Mucosa of stomach (tissue), 1 donor: Measurements from ENCODE around the gene SLC51B.
"Not testable (repeated sequence)": the region's sequence is repeated elsewhere in the genome, so short reads cannot be mapped to it uniquely, and the experiment has no call there.

ENCODE experiments used
- H3K27me3 ChIP-seq: one replicate; pipeline ENCODE4 v1.7.0; 2013; ENCODE audit warnings: mild to moderate bottlenecking, low read length; ENCODE audit not compliant: control insufficient read depth, insufficient read depth
- H3K36me3 ChIP-seq: one replicate; pipeline ENCODE4 v1.7.0; 2013; ENCODE audit warnings: low read length; ENCODE audit not compliant: control insufficient read depth, insufficient read depth
- H3K4me1 ChIP-seq: one replicate; pipeline ENCODE4 v1.7.0; 2013; ENCODE audit warnings: mild to moderate bottlenecking, low read length; ENCODE audit not compliant: control insufficient read depth, insufficient read depth
- H3K4me3 ChIP-seq: one replicate; pipeline ENCODE4 v1.7.0; 2013; ENCODE audit warnings: low read length
- H3K9ac ChIP-seq: one replicate; pipeline ENCODE4 v1.7.0; 2013; ENCODE audit warnings: mild to moderate bottlenecking, low read length, moderate library complexity
- H3K9me3 ChIP-seq: one replicate; pipeline ENCODE4 v1.7.0; 2013; ENCODE audit warnings: mild to moderate bottlenecking, low read length, moderate library complexity; ENCODE audit not compliant: control insufficient read depth
- donor health status: Pancreatic carcinoma.

The SLC51B gene

GRCh38 chr15:65028921-65029735 is 16.1 kb upstream of the SLC51B start, which contains the start of gene MTFMT:
Gene MTFMT, minus strand, starts transcription at chr15:65029639. Its CDS starts 26 bp downstream, at chr15:65029613.
- no peaks in the 10 kb centered on the region for H3K9me3 ChIP-seq
- H3K27me3 ChIP-seq: no peaks in the 10 kb centered on the region
- H3K4me1 ChIP-seq: peaks cover 6% of the 10 kb centered on the region
- no peaks in the 10 kb centered on the region for H3K36me3 ChIP-seq
- peak within 1 kb of the TSS; percentile 80 for H3K4me3 ChIP-seq
- H3K9ac ChIP-seq: peak within 1 kb of the TSS; percentile 70

DNA sequence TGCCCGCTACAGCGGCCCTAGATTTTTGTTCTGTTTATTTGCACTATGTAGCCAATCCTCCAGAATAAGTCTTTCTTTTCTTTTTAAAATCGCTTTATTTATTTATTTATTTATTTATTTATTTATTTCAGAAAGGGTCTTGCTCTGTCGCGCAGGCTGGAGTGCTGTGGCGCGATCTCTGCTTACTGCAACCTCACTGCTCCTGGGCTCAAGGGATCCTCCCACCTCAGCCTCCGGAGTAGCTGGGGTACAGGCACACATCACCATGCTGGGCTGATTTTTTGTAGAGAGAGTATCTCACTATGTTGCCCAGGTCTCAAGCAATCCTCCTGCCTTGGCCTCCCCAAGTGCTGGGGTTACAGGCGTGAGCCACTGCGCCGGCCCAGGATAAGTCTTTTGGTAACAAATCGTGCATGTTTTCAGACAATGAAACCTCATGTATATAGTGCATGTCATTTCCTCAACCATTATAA is 15.4 kb upstream of the SLC51B start:
- Histone ChIP-seq H3K9me3 (no peaks in the 10 kb centered on the region), H3K4me1 (peaks cover 6% of the 10 kb centered on the region), H3K4me3 (no peak overlapping the region), H3K9ac (no peak overlapping the region), H3K36me3 (no peaks in the 10 kb centered on the region), H3K27me3 (no peaks in the 10 kb centered on the region)

- Histone ChIP-seq H3K9ac (no peak overlapping the region), H3K27me3 (no peaks in the 10 kb centered on the region), H3K9me3 (no peaks in the 10 kb centered on the region), H3K36me3 (no peaks in the 10 kb centered on the region), H3K4me3 (no peak overlapping the region), H3K4me1 (peaks cover 6% of the 10 kb centered on the region)
Measured at GRCh38 chr15:65032801-65033537, 12.2 kb upstream of the SLC51B start.

DNA sequence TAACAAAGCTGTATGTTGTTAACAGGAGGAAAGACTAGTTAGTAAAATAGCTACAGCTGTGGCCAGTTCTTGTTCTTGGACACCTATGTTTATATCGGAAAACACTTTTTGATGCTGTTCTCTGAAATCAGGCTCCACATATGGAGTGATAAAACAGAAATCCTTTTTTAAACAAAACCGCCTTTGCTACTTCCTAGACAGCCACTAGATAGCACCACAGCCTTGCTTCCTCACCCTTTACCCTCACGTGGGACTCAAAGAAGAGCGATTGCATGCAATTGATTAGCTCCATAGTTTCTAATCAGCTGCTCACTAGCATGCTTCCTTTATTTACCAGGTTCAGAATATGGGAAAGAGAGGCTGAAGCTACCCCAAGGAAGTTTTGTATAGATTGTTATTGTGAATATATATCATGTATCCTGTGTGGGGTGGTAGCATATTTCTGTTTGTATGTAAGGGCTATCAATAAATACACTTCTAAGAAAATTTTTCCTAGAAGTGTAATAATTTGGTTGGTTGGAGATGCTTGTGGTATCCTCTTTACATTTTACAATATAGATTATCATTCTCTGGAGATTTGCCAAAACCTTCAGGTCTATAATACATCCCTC is 11.4 kb upstream of the SLC51B start:
- Histone ChIP-seq H3K9ac (no peak overlapping the region), H3K36me3 (no peaks in the 10 kb centered on the region), H3K4me1 (peaks cover 6% of the 10 kb centered on the region), H3K4me3 (no peak overlapping the region), H3K27me3 (no peaks in the 10 kb centered on the region), H3K9me3 (no peaks in the 10 kb centered on the region)

- no peak overlapping the region for H3K9ac ChIP-seq
- H3K27me3 ChIP-seq: no peaks in the 10 kb centered on the region
- no peak overlapping the region for H3K4me3 ChIP-seq
- no peaks in the 10 kb centered on the region for H3K9me3 ChIP-seq
- H3K4me1 ChIP-seq: peaks cover 6% of the 10 kb centered on the region
- no peaks in the 10 kb centered on the region for H3K36me3 ChIP-seq
Measured at GRCh38 chr15:65034719-65035118, 10.5 kb upstream of the SLC51B start.

DNA sequence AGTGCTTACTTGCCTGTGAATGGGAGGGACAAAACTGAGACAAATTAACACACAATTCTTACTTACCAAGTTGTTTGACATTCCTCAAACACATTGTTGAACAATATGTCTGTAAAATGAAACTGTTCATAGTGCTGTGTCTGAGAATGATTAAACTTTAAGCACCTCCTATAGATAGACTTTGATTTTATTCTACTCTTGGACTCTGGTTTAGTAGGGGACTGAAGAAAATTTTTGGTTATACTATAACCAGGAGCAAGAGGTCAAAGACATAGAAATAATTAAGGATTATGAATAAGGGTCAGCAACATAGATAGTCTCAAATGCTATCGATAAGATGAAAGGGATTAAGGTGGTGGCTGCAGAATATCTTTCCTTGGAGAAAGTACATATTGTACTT is 7.9 kb upstream of the SLC51B start:
- Histone ChIP-seq H3K36me3 (no peaks in the 10 kb centered on the region), H3K4me1 (peaks cover 6% of the 10 kb centered on the region), H3K4me3 (no peak overlapping the region), H3K9ac (no peak overlapping the region), H3K9me3 (no peaks in the 10 kb centered on the region), H3K27me3 (no peaks in the 10 kb centered on the region)

DNA sequence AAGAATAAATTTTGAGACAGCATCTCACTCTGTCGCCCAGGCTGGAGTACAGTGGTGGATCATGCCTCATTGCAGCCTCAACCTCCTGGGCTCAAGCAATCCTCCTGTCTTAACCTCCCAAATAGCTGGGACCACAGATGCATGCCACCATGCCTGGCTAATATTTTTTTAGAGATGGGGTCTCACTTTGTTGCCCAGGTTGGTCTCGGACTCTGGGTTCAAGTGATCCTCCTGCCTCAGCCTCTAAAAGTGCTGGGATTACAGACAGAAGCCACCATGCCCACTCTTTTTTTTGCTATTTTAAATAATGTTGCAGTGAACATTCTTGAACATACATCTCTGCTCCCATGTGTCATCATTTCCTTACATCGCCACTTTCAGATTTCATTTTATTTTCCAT is 6.8 kb upstream of the SLC51B start:
- peaks cover 5% of the 10 kb centered on the region for H3K4me1 ChIP-seq
- H3K9ac ChIP-seq: no peak overlapping the region
- no peaks in the 10 kb centered on the region for H3K9me3 ChIP-seq
- H3K36me3 ChIP-seq: no peaks in the 10 kb centered on the region
- H3K4me3 ChIP-seq: no peak overlapping the region
- H3K27me3 ChIP-seq: no peaks in the 10 kb centered on the region

DNA sequence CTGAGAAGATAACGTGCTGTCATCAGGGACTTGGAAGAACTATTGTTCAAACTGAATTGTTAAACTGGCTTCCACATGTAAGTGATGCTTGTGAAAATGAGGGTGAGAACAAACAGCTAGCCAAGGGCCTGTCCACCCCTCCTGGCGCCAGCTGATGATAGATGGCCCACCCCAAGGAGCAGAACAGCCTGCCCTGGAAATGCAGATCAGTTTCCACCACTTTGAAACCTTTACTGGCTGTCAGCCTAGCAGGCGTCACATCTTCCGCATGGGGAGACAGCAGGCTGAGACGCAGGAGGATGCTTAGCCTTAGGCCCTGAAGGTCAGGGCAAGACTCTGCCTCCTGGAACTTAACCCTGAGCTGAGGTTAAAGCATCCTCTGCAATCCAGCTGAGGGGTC is 6.4 kb upstream of the SLC51B start:
- Histone ChIP-seq H3K27me3 (no peaks in the 10 kb centered on the region), H3K36me3 (no peaks in the 10 kb centered on the region), H3K4me1 (peaks cover under 1% of the 10 kb centered on the region), H3K4me3 (no peak overlapping the region), H3K9me3 (no peaks in the 10 kb centered on the region), H3K9ac (no peak overlapping the region)

- Histone ChIP-seq H3K27me3 (no peaks in the 10 kb centered on the region), H3K9me3 (no peaks in the 10 kb centered on the region), H3K36me3 (no peaks in the 10 kb centered on the region), H3K4me3 (no peak overlapping the region), H3K9ac (no peak overlapping the region), H3K4me1 (peaks cover 15% of the 10 kb centered on the region)
Measured at GRCh38 chr15:65040461-65040860, 4.7 kb upstream of the SLC51B start.

- Histone ChIP-seq H3K9ac (no peak overlapping the region), H3K4me1 (peaks cover 17% of the 10 kb centered on the region), H3K27me3 (no peaks in the 10 kb centered on the region), H3K4me3 (no peak overlapping the region), H3K36me3 (no peaks in the 10 kb centered on the region), H3K9me3 (no peaks in the 10 kb centered on the region)
Measured at GRCh38 chr15:65041787-65042186, 3.4 kb upstream of the SLC51B start.

DNA sequence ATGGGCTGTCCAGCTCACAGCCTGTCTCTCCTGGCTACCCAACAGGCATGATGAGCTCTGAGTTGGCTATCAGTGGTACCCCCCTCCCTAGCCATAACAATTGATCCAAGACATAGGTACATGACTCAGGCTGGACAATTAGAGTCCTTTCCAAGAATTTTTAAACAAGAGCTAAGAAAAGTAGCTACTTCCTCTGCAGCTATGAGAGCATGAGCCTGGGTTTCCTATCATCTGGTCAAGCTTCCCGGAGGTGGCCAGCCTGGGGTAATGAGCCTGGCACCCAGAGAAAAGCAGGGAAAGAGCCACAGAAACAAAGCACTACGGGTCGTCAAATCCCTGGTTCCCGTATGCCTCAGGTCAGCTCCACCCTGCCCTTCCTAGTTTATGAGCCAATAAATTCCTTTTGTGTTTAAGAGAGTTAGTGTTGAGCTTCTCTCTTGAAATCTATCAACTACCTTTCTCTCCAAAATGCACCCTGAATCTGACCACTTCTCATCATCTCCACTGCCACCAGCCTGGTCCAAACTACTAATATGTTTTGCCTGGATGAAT is 2.3 kb upstream of the SLC51B start:
- H3K4me1 ChIP-seq: peaks cover 17% of the 10 kb centered on the region

GRCh38 chr15:65044218-65044617 is 969 bp upstream of the SLC51B start:
- H3K36me3 ChIP-seq, H3K4me3 ChIP-seq, H3K9me3 ChIP-seq, H3K27me3 ChIP-seq, H3K9ac ChIP-seq: not testable (repeated sequence)
- H3K4me1 ChIP-seq: peaks cover 19% of the 10 kb centered on the region

More for the DNA sequence above, 2.3 kb upstream of the SLC51B start:
- no peaks in the 10 kb centered on the region for H3K27me3 ChIP-seq
- H3K4me3 ChIP-seq: no peak overlapping the region
- no peaks in the 10 kb centered on the region for H3K9me3 ChIP-seq
- no peaks in the 10 kb centered on the region for H3K36me3 ChIP-seq
- H3K9ac ChIP-seq: no peak overlapping the region
